ENCODE results near the gene POU2F1.
A peak's percentile ranks its signal among the peaks of the same experiment; 100 is the strongest.
"Not testable (repeated sequence)": the region's sequence is repeated elsewhere in the genome, so short reads cannot be mapped to it uniquely, and the experiment has no call there.

POU2F1 gene

GRCh38 chr1:167202049-167202448, 18.6 kb upstream of the POU2F1 start:
- Histone ChIP-seq H3K27ac (ENCODE audit: low read depth, low read length) (no peak overlapping the region), H3K9me3 (ENCODE audit: control insufficient read depth in 1 of 2, low read length in 2 of 2) (no peaks in the 10 kb centered on the region), H3K9ac (ENCODE audit: low read depth in 1 of 2, low read length in 2 of 2) (no peak overlapping the region), H3K4me3 (ENCODE audit: low read depth in 1 of 2, low read length in 2 of 2) (no peak overlapping the region), H3K36me3 (ENCODE audit: control insufficient read depth in 1 of 2, insufficient read depth in 2 of 2, low read length in 2 of 2) (no peaks in the 10 kb centered on the region), H3K27me3 (ENCODE audit: control insufficient read depth in 1 of 2, insufficient read depth in 2 of 2, low read length in 2 of 2) (no peaks in the 10 kb centered on the region), H3K4me1 (ENCODE audit: control insufficient read depth in 1 of 2, insufficient read depth in 2 of 2, low read length in 2 of 2) (no peaks in the 10 kb centered on the region)

- H3K4me1 ChIP-seq (ENCODE audit: control insufficient read depth in 1 of 2, insufficient read depth in 2 of 2, low read length in 2 of 2); H3K27me3 ChIP-seq (ENCODE audit: control insufficient read depth in 1 of 2, insufficient read depth in 2 of 2, low read length in 2 of 2); H3K36me3 ChIP-seq (ENCODE audit: control insufficient read depth in 1 of 2, insufficient read depth in 2 of 2, low read length in 2 of 2); H3K4me3 ChIP-seq (ENCODE audit: low read depth in 1 of 2, low read length in 2 of 2); H3K9ac ChIP-seq (ENCODE audit: low read depth in 1 of 2, low read length in 2 of 2); H3K27ac ChIP-seq (ENCODE audit: low read depth, low read length): not testable (repeated sequence)
- peaks cover 5 to 16% of the 10 kb centered on the region in 2 donors for H3K9me3 ChIP-seq (ENCODE audit: control insufficient read depth in 1 of 2, low read length in 2 of 2)
Observed at GRCh38 chr1:167205306-167206050, 15.2 kb upstream of the POU2F1 start.

GRCh38 chr1:167206166-167206835, 14.4 kb upstream of the POU2F1 start:
- H3K27ac ChIP-seq (ENCODE audit: low read depth, low read length): no peak overlapping the region
- H3K9ac ChIP-seq (ENCODE audit: low read depth in 1 of 2, low read length in 2 of 2): no peak overlapping the region
- H3K4me3 ChIP-seq (ENCODE audit: low read depth in 1 of 2, low read length in 2 of 2): no peak overlapping the region
- no peaks in the 10 kb centered on the region for H3K36me3 ChIP-seq (ENCODE audit: control insufficient read depth in 1 of 2, insufficient read depth in 2 of 2, low read length in 2 of 2)
- H3K27me3 ChIP-seq (ENCODE audit: control insufficient read depth in 1 of 2, insufficient read depth in 2 of 2, low read length in 2 of 2): no peaks in the 10 kb centered on the region
- H3K4me1 ChIP-seq (ENCODE audit: control insufficient read depth in 1 of 2, insufficient read depth in 2 of 2, low read length in 2 of 2): no peaks in the 10 kb centered on the region
- peaks cover 5 to 16% of the 10 kb centered on the region in 2 donors for H3K9me3 ChIP-seq (ENCODE audit: control insufficient read depth in 1 of 2, low read length in 2 of 2)

GRCh38 chr1:167207940-167208623, 12.6 kb upstream of the POU2F1 start:
- H3K4me3 ChIP-seq (ENCODE audit: low read depth in 1 of 2, low read length in 2 of 2): no peak overlapping the region
- H3K27ac ChIP-seq (ENCODE audit: low read depth, low read length): no peak overlapping the region
- H3K36me3 ChIP-seq (ENCODE audit: control insufficient read depth in 1 of 2, insufficient read depth in 2 of 2, low read length in 2 of 2): no peaks in the 10 kb centered on the region
- H3K4me1 ChIP-seq (ENCODE audit: control insufficient read depth in 1 of 2, insufficient read depth in 2 of 2, low read length in 2 of 2): no peaks in the 10 kb centered on the region
- H3K27me3 ChIP-seq (ENCODE audit: control insufficient read depth in 1 of 2, insufficient read depth in 2 of 2, low read length in 2 of 2): no peaks in the 10 kb centered on the region
- no peak overlapping the region for H3K9ac ChIP-seq (ENCODE audit: low read depth in 1 of 2, low read length in 2 of 2)
- H3K9me3 ChIP-seq (ENCODE audit: control insufficient read depth in 1 of 2, low read length in 2 of 2): peaks cover 5 to 16% of the 10 kb centered on the region in 2 donors

- no peaks in the 10 kb centered on the region for H3K4me1 ChIP-seq (ENCODE audit: control insufficient read depth in 1 of 2, insufficient read depth in 2 of 2, low read length in 2 of 2)
- no peak overlapping the region for H3K4me3 ChIP-seq (ENCODE audit: low read depth in 1 of 2, low read length in 2 of 2)
- no peak overlapping the region for H3K27ac ChIP-seq (ENCODE audit: low read depth, low read length)
- H3K9me3 ChIP-seq (ENCODE audit: control insufficient read depth in 1 of 2, low read length in 2 of 2): peaks cover 5 to 16% of the 10 kb centered on the region in 2 donors
- H3K36me3 ChIP-seq (ENCODE audit: control insufficient read depth in 1 of 2, insufficient read depth in 2 of 2, low read length in 2 of 2): no peaks in the 10 kb centered on the region
- H3K9ac ChIP-seq (ENCODE audit: low read depth in 1 of 2, low read length in 2 of 2): no peak overlapping the region
- H3K27me3 ChIP-seq (ENCODE audit: control insufficient read depth in 1 of 2, insufficient read depth in 2 of 2, low read length in 2 of 2): no peaks in the 10 kb centered on the region
Observed at GRCh38 chr1:167208624-167208976, 12.1 kb upstream of the POU2F1 start.

GRCh38 chr1:167209044-167209443, 11.6 kb upstream of the POU2F1 start:
- H3K27ac ChIP-seq (ENCODE audit: low read depth, low read length): no peak overlapping the region
- no peaks in the 10 kb centered on the region for H3K27me3 ChIP-seq (ENCODE audit: control insufficient read depth in 1 of 2, insufficient read depth in 2 of 2, low read length in 2 of 2)
- H3K4me3 ChIP-seq (ENCODE audit: low read depth in 1 of 2, low read length in 2 of 2): no peak overlapping the region
- H3K9me3 ChIP-seq (ENCODE audit: control insufficient read depth in 1 of 2, low read length in 2 of 2): peaks cover 5 to 16% of the 10 kb centered on the region in 2 donors
- no peak overlapping the region for H3K9ac ChIP-seq (ENCODE audit: low read depth in 1 of 2, low read length in 2 of 2)
- no peaks in the 10 kb centered on the region for H3K4me1 ChIP-seq (ENCODE audit: control insufficient read depth in 1 of 2, insufficient read depth in 2 of 2, low read length in 2 of 2)
- no peaks in the 10 kb centered on the region for H3K36me3 ChIP-seq (ENCODE audit: control insufficient read depth in 1 of 2, insufficient read depth in 2 of 2, low read length in 2 of 2)

- Histone ChIP-seq H3K27ac (ENCODE audit: low read depth, low read length) (no peak overlapping the region), H3K36me3 (ENCODE audit: control insufficient read depth in 1 of 2, insufficient read depth in 2 of 2, low read length in 2 of 2) (no peaks in the 10 kb centered on the region), H3K4me1 (ENCODE audit: control insufficient read depth in 1 of 2, insufficient read depth in 2 of 2, low read length in 2 of 2) (no peaks in the 10 kb centered on the region), H3K27me3 (ENCODE audit: control insufficient read depth in 1 of 2, insufficient read depth in 2 of 2, low read length in 2 of 2) (no peaks in the 10 kb centered on the region), H3K4me3 (ENCODE audit: low read depth in 1 of 2, low read length in 2 of 2) (no peak overlapping the region), H3K9me3 (ENCODE audit: control insufficient read depth in 1 of 2, low read length in 2 of 2) (peaks cover 5 to 16% of the 10 kb centered on the region in 2 donors), H3K9ac (ENCODE audit: low read depth in 1 of 2, low read length in 2 of 2) (no peak overlapping the region)
Observed at GRCh38 chr1:167210966-167211674, 9.6 kb upstream of the POU2F1 start.

- Histone ChIP-seq H3K27me3 (ENCODE audit: control insufficient read depth in 1 of 2, insufficient read depth in 2 of 2, low read length in 2 of 2) (no peaks in the 10 kb centered on the region), H3K9ac (ENCODE audit: low read depth in 1 of 2, low read length in 2 of 2) (no peak overlapping the region), H3K4me1 (ENCODE audit: control insufficient read depth in 1 of 2, insufficient read depth in 2 of 2, low read length in 2 of 2) (no peaks in the 10 kb centered on the region), H3K9me3 (ENCODE audit: control insufficient read depth in 1 of 2, low read length in 2 of 2) (peaks cover 5 to 21% of the 10 kb centered on the region in 2 donors), H3K36me3 (ENCODE audit: control insufficient read depth in 1 of 2, insufficient read depth in 2 of 2, low read length in 2 of 2) (no peaks in the 10 kb centered on the region), H3K4me3 (ENCODE audit: low read depth in 1 of 2, low read length in 2 of 2) (no peak overlapping the region), H3K27ac (ENCODE audit: low read depth, low read length) (no peak overlapping the region)
Observed at GRCh38 chr1:167212025-167212424, 8.7 kb upstream of the POU2F1 start.

- peaks cover 0 to 5% of the 10 kb centered on the region in 2 donors for H3K9me3 ChIP-seq (ENCODE audit: control insufficient read depth in 1 of 2, low read length in 2 of 2)
- H3K27me3 ChIP-seq (ENCODE audit: control insufficient read depth in 1 of 2, insufficient read depth in 2 of 2, low read length in 2 of 2): no peaks in the 10 kb centered on the region
- no peak overlapping the region for H3K9ac ChIP-seq (ENCODE audit: low read depth in 1 of 2, low read length in 2 of 2)
- peaks cover 0 to 8% of the 10 kb centered on the region in 2 donors for H3K4me1 ChIP-seq (ENCODE audit: control insufficient read depth in 1 of 2, insufficient read depth in 2 of 2, low read length in 2 of 2)
- no peaks in the 10 kb centered on the region for H3K36me3 ChIP-seq (ENCODE audit: control insufficient read depth in 1 of 2, insufficient read depth in 2 of 2, low read length in 2 of 2)
- H3K27ac ChIP-seq (ENCODE audit: low read depth, low read length): no peak overlapping the region
- H3K4me3 ChIP-seq (ENCODE audit: low read depth in 1 of 2, low read length in 2 of 2): no peak overlapping the region
Observed at GRCh38 chr1:167216809-167217208, 3.9 kb upstream of the POU2F1 start.

- Histone ChIP-seq H3K36me3 (ENCODE audit: control insufficient read depth in 1 of 2, insufficient read depth in 2 of 2, low read length in 2 of 2) (no peaks in the 10 kb centered on the region), H3K9ac (ENCODE audit: low read depth in 1 of 2, low read length in 2 of 2) (peak overlapping the region; percentile 71 to 76), H3K9me3 (ENCODE audit: control insufficient read depth in 1 of 2, low read length in 2 of 2) (peaks cover 0 to 5% of the 10 kb centered on the region in 2 donors), H3K27me3 (ENCODE audit: control insufficient read depth in 1 of 2, insufficient read depth in 2 of 2, low read length in 2 of 2) (no peaks in the 10 kb centered on the region), H3K4me1 (ENCODE audit: control insufficient read depth in 1 of 2, insufficient read depth in 2 of 2, low read length in 2 of 2) (peaks cover 17 to 28% of the 10 kb centered on the region in 2 donors), H3K4me3 (ENCODE audit: low read depth in 1 of 2, low read length in 2 of 2) (peak overlapping the region; percentile 87 to 91), H3K27ac (ENCODE audit: low read depth, low read length) (no peak overlapping the region)
Observed at GRCh38 chr1:167219194-167219593, 1.5 kb upstream of the POU2F1 start.
